Breast epithelium (tissue), 4 donors: ENCODE data around the gene BBS9. TPM values are rescaled to one million over a fixed set of nuclear protein-coding genes. Genes with fewer than 3 reads are reported as not detected.

Experiments
- DNase-seq, 2 donors: peaks; one replicate each; pipeline ENCODE4 v3.0.0-alpha.2; 2019; ENCODE audit warnings: low spot score in 2 of 2
- H3K27ac ChIP-seq, 2 donors: fragments of 200-600 bp; sonication (generic) in 1 of 2; one replicate each; pipeline ENCODE4 v1.5.1; 2016 to 2019; ENCODE audit warnings: mild to moderate bottlenecking in 1 of 2
- H3K27me3 ChIP-seq, 2 donors: fragments of 200-600 bp; sonication (generic) in 1 of 2; one replicate each; pipeline versions ENCODE4 v1.5.1 to v1.6.0; 2017 to 2019; ENCODE audit warnings: control low read depth in 1 of 2, mild to moderate bottlenecking in 1 of 2
- H3K36me3 ChIP-seq: fragments of 200-600 bp; one replicate; pipeline ENCODE4 v1.5.1; 2019
- H3K4me1 ChIP-seq, 2 donors: fragments of 200-600 bp; sonication (generic); one replicate each; pipeline ENCODE4 v1.5.1; 2016 to 2019; ENCODE audit warnings: control low read depth in 1 of 2
- H3K4me3 ChIP-seq, 3 donors: fragments of 200-600 bp; sonication (generic); 1 replicate in 2 of 3; 2 replicates in 1 of 3; pipeline ENCODE4 v1.5.1; 2016 to 2019; ENCODE audit warnings: mild to moderate bottlenecking in 3 of 3, moderate library complexity in 2 of 3
- H3K9me3 ChIP-seq, 2 donors: fragments of 200-600 bp; sonication (generic) in 1 of 2; one replicate each; pipeline ENCODE4 v1.5.1; 2016 to 2019; ENCODE audit warnings: control low read depth in 1 of 2
- CTCF ChIP-seq, 3 donors: fragments of 450-650 bp; IDR thresholded peaks; one replicate each; pipeline ENCODE4 v1.5.1; 2016 to 2017; ENCODE audit warnings: antibody characterized with exemption in 3 of 3, mild to moderate bottlenecking in 3 of 3, moderate library complexity in 3 of 3
- POLR2A ChIP-seq: fragments of 450-650 bp; IDR thresholded peaks from one replicate; pipeline ENCODE4 v1.6.1; 2016; ENCODE audit warnings: antibody characterized with exemption, mild to moderate bottlenecking, moderate library complexity
- POLR2AphosphoS5 ChIP-seq, 3 donors: sonication (generic); formaldehyde crosslinking; IDR thresholded peaks; one replicate each; pipeline ENCODE4 v1.6.1; 2017; ENCODE audit warnings: antibody characterized with exemption in 3 of 3
- intact Hi-C: fragments of 100-400 bp; cut with DNase I; formaldehyde crosslinking; loops from one replicate; pipeline ENCODE4 v1.15.1; 2023; ENCODE audit warnings: low total_unique reads
- total RNA-seq, 3 donors: library from RNA; depleted of rRNA; stranded (reverse); fragments of >200 nt; gene quantifications; one replicate each; pipeline ENCODE4 v1.1.0, GENCODE V29; 2016

BBS9 gene
- total RNA-seq, 3 donors from 2014 or later = 27.4 to 49.5 (median 43.6) TPM

GRCh38 chr7:33452805-33453502, 323.6 kb downstream of the BBS9 start:
- Histone ChIP-seq H3K36me3 (no peaks in the 10 kb centered on the region), H3K4me3 (no peak overlapping the region), H3K4me1 (no peaks in the 10 kb centered on the region), H3K9me3 (peaks cover 0 to 5% of the 10 kb centered on the region in 2 donors), H3K27me3 (no peaks in the 10 kb centered on the region), H3K27ac (no peak overlapping the region)
- TF ChIP-seq POLR2AphosphoS5 (IDR thresholded peaks at IDR 0.05) = no peak
- TF ChIP-seq CTCF (IDR thresholded peaks at IDR 0.05) = no peak
- TF ChIP-seq POLR2A = no peak
- intact Hi-C loops = no loop called here
- no peak for DNase-seq

GRCh38 chr7:33457039-33457438, 327.7 kb downstream of the BBS9 start:
- DNase-seq = no peak
- Histone ChIP-seq H3K36me3 (no peaks in the 10 kb centered on the region), H3K27ac (no peak overlapping the region), H3K9me3 (no peaks in the 10 kb centered on the region), H3K4me1 (no peaks in the 10 kb centered on the region), H3K27me3 (no peaks in the 10 kb centered on the region), H3K4me3 (no peak overlapping the region)
- intact Hi-C loops = no loop called here
- TF ChIP-seq POLR2A (no peak), POLR2AphosphoS5 (IDR thresholded peaks at IDR 0.05) (no peak), CTCF (IDR thresholded peaks at IDR 0.05) (no peak)

GRCh38 chr7:33458581-33458980, 329.2 kb downstream of the BBS9 start:
- DNase-seq = no peak
- no peaks in the 10 kb centered on the region for H3K4me1 ChIP-seq
- H3K27ac ChIP-seq = no peak overlapping the region
- no peaks in the 10 kb centered on the region for H3K36me3 ChIP-seq
- no peak for TF ChIP-seq POLR2A
- H3K27me3 ChIP-seq = no peaks in the 10 kb centered on the region
- no peak overlapping the region for H3K4me3 ChIP-seq
- intact Hi-C loops = no loop called here
- no peaks in the 10 kb centered on the region for H3K9me3 ChIP-seq

- intact Hi-C loops = no loop called here
- TF ChIP-seq POLR2A (no peak), POLR2AphosphoS5 (IDR thresholded peaks at IDR 0.05) (no peak), CTCF (IDR thresholded peaks at IDR 0.05) (no peak)
- H3K4me3 ChIP-seq = no peak overlapping the region
- DNase-seq = no peak
- H3K4me1 ChIP-seq = no peaks in the 10 kb centered on the region
- no peaks in the 10 kb centered on the region for H3K27me3 ChIP-seq
- H3K9me3 ChIP-seq = no peaks in the 10 kb centered on the region
- H3K36me3 ChIP-seq = no peaks in the 10 kb centered on the region
- H3K27ac ChIP-seq = no peak overlapping the region
Observed at GRCh38 chr7:33459340-33459751, 330.0 kb downstream of the BBS9 start.

DNA sequence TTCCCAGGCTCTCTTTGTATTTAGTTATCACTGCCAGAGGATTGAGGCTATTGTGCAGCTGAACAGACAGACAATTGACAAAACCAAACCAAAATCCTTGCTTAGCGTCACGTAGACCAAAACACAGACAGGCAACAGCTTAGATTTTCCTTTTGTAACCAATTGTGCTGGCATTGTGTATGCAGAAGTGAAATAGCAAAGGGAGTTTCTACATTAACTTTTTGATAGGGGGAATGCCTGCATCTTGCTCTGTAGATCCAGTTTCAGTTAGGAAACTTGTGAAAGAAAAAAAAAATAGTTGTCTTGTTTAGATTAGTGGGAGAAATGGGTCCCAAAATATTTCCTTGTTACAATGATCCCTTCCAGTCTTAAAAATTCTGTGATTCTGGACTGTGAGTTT, 333.8 kb downstream of the BBS9 start:
- Histone ChIP-seq H3K27me3 (no peaks in the 10 kb centered on the region), H3K4me3 (no peak overlapping the region), H3K9me3 (no peaks in the 10 kb centered on the region), H3K36me3 (no peaks in the 10 kb centered on the region), H3K27ac (no peak overlapping the region), H3K4me1 (no peaks in the 10 kb centered on the region)
- no peak for TF ChIP-seq CTCF (IDR thresholded peaks at IDR 0.05)
- no peak for TF ChIP-seq POLR2A
- TF ChIP-seq POLR2AphosphoS5 (IDR thresholded peaks at IDR 0.05) = no peak
- intact Hi-C loops = no loop called here
- no peak for DNase-seq
